Caco-2 (cell line): ENCODE results near the gene ELAVL3. TPM values are rescaled to one million over a fixed set of nuclear protein-coding genes. Genes with fewer than 3 reads are reported as not detected.
"Not testable (repeated sequence)": the region's sequence is repeated elsewhere in the genome, so short reads cannot be mapped to it uniquely, and the experiment has no call there.

Experiments used
- BruUV-seq: library from RNA; stranded (reverse); fragments of 400-500 nt; replicated peaks from 2 replicates; lab custom pipeline; 2021; lab: Mats Ljungman, UMichigan
- CTCF ChIA-PET: fragments of 300-600 bp; sonication (Branson Sonifier 250); formaldehyde crosslinking; loops from one replicate; lab custom pipeline; 2022; ENCODE audit warnings: antibody characterized with exemption; lab: Charles Lee
- POLR2A ChIA-PET: fragments of 300-600 bp; sonication (Branson Sonifier 250); formaldehyde crosslinking; loops from one replicate; lab custom pipeline; 2022; ENCODE audit warnings: antibody characterized with exemption; lab: Charles Lee
- DNase-seq, 2 experiments: peaks; one replicate each; pipeline versions ENCODE4 v3.0.0 to v3.0.0-alpha.2; 2020 to 2022
- H3K27me3 ChIP-seq: replicated peaks from 2 replicates; pipeline ENCODE4 v1.6.0; 2011; ENCODE audit warnings: low read length; ENCODE audit not compliant: control insufficient read depth, insufficient read depth
- H3K36me3 ChIP-seq: 2 replicates; pipeline ENCODE4 v1.5.1; 2011; ENCODE audit warnings: low read length; ENCODE audit not compliant: control insufficient read depth, insufficient read depth
- H3K4me1 ChIP-seq: fragments of 250-450 bp; sonication (Bioruptor Pico); 2 replicates; pipeline ENCODE4 v1.5.1; 2020; ENCODE audit warnings: mild to moderate bottlenecking
- H3K4me3 ChIP-seq: 2 replicates; pipeline ENCODE4 v1.5.1; 2011; ENCODE audit warnings: low read depth, mild to moderate bottlenecking, control low read depth, low read length
- H3K9me3 ChIP-seq: fragments of 250-450 bp; sonication (Bioruptor Pico); 2 replicates; pipeline ENCODE4 v1.5.1; 2020; ENCODE audit warnings: mild to moderate bottlenecking, moderate library complexity
- H3K27ac Mint-ChIP-seq: one replicate; pipeline ENCODE4 v1.8.0; 2022; ENCODE audit warnings: mixed read lengths; ENCODE audit not compliant: unreplicated experiment
- H3K27me3 Mint-ChIP-seq: one replicate; pipeline ENCODE4 v1.8.0; 2022; ENCODE audit warnings: mixed read lengths; ENCODE audit not compliant: insufficient read depth, unreplicated experiment
- H3K36me3 Mint-ChIP-seq: one replicate; pipeline ENCODE4 v1.8.0; 2022; ENCODE audit warnings: mild to moderate bottlenecking, mixed read lengths; ENCODE audit not compliant: insufficient read depth, unreplicated experiment
- H3K4me1 Mint-ChIP-seq: one replicate; pipeline ENCODE4 v1.8.0; 2022; ENCODE audit warnings: low read depth, mixed read lengths; ENCODE audit not compliant: unreplicated experiment
- H3K4me3 Mint-ChIP-seq: one replicate; pipeline ENCODE4 v1.8.0; 2022; ENCODE audit warnings: mild to moderate bottlenecking, moderate library complexity, mixed read lengths; ENCODE audit not compliant: unreplicated experiment
- H3K9me3 Mint-ChIP-seq: one replicate; pipeline ENCODE4 v1.8.0; 2022; ENCODE audit warnings: mixed read lengths; ENCODE audit not compliant: unreplicated experiment
- intact Hi-C: fragments of 100-400 bp; cut with micrococcal nuclease; formaldehyde crosslinking; loops from one replicate; pipeline ENCODE4 v1.10.0; 2022; ENCODE audit not compliant: unreplicated experiment
- total RNA-seq: library from RNA; stranded (reverse); gene quantifications from 2 replicates; pipeline ENCODE4 v1.2.3, GENCODE V29; 2022
- TF ChIP-seq, protein P1 (sequence below), 2 experiments: fragments of 200-600 bp in 1 of 2; IDR thresholded peaks; 1 replicate in 1 of 2; 2 replicates in 1 of 2; pipeline versions ENCODE4 v1.5.1 to v1.8.0; 2011 to 2022; ENCODE audit warnings: antibody characterized with exemption in 1 of 2, control low read depth in 1 of 2, inconsistent platforms in 1 of 2, low read depth in 1 of 2, low read length in 1 of 2, mild to moderate bottlenecking in 1 of 2, moderate library complexity in 1 of 2; ENCODE audit not compliant: insufficient read depth in 1 of 2, severe bottlenecking in 1 of 2, unreplicated experiment in 1 of 2

ELAVL3 gene
- total RNA-seq, 1 experiment from 2014 or later = not detected

DNA sequence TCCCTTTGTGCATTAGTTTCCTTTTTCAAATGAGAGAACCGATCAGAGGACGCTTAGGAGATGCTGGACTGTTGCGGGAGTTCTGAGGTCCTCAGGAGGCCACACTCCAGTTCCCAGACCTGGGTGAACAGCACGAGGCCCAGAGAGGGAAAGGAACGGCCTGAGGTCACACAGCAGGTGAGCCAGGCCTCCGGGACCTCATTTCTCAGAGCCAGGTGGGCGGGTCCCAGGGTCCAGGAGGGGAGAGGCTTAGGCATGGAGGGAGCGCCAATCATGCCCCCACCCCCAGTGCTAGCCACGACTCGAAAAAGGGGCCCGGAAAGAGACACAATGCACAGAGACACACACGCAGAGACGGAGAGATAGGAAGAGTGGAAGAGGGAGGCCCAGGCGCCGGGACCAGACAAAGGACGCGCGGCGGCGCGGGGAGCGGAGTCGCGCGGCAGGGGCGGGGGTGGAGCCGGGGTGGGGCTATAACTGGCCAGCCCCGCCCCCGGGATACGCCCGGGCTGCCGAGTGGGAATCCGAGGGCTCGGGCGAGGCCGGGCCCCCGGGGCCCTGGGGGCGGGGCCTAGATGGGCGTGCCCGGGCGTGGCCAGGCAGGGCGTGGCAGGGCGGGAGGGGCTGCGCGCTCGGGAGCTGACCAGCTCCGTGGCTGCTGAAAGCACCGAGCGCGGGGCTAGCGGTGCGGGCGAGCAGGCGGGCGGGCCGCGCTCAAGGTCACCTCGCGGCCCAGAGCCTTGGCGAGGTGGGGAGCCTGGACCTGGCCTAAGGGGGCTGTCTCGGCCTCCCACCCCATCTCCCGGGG, 1.6 kb downstream of the ELAVL3 start:
- Mint-ChIP-seq H3K4me3 (peak overlapping the region; percentile 61), H3K27ac (no peak overlapping the region), H3K27me3 (peaks cover 9% of the 10 kb centered on the region)

DNA sequence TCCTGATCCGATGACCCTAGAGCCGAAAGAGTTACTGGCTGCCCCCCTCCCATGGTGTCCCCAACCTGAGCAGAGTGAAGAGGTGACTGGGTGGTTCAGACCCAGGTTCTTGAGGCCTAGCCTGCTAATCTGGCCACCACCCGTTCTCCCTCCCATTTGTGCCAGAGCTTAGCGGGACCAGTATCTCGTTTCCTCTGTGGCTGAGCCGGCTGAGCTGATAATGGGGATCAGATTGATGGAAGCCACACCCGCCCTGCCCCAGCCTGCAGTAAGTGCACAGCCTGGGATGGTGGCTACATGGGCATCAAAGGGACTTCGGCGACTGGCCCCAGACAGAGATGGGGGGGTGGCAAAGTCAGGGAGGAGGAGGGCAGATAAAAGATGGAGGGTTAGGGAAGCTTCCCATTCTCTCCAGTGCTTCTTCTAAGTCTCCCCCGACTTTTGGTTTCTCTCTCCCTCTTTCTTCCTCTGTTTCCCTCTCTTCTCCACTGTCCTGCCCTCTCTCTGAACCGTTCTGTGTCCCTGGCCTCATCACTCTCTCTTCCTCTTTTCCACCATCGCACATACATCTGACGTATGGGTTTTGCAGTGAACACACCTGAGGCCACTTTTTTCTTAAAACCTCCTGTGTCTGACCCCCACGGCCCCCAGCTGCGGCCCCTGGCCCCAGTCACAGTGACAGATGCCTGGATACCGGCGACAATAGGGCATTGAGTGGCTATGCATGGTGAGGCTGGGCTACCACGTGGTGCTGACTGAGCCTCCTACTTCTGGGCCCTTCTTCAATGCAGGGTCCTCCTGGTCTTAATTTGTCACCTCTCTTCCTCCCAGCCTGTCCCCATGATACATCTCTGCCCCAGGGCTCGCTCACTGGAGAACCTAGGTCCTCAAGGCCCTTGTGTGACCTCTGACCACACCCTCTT, 2.4 kb downstream of the ELAVL3 start:
- no peaks in the 10 kb centered on the region for H3K9me3 ChIP-seq
- no peak for DNase-seq
- CTCF ChIA-PET = interaction anchor here (1.4 kb wide), 1 partner anchor 97 kb away, joined by 5 read pairs; no protein-coding TSS in a partner anchor
- H3K36me3 ChIP-seq = no peaks in the 10 kb centered on the region
- peaks cover 9% of the 10 kb centered on the region for H3K27me3 Mint-ChIP-seq
- intact Hi-C loops = no loop called here
- TF ChIP-seq, protein P1, sequence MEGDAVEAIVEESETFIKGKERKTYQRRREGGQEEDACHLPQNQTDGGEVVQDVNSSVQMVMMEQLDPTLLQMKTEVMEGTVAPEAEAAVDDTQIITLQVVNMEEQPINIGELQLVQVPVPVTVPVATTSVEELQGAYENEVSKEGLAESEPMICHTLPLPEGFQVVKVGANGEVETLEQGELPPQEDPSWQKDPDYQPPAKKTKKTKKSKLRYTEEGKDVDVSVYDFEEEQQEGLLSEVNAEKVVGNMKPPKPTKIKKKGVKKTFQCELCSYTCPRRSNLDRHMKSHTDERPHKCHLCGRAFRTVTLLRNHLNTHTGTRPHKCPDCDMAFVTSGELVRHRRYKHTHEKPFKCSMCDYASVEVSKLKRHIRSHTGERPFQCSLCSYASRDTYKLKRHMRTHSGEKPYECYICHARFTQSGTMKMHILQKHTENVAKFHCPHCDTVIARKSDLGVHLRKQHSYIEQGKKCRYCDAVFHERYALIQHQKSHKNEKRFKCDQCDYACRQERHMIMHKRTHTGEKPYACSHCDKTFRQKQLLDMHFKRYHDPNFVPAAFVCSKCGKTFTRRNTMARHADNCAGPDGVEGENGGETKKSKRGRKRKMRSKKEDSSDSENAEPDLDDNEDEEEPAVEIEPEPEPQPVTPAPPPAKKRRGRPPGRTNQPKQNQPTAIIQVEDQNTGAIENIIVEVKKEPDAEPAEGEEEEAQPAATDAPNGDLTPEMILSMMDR (IDR thresholded peaks at IDR 0.05; ENCODE audit: insufficient read depth in 1 of 2, low read depth in 1 of 2, low read length in 1 of 2, severe bottlenecking in 1 of 2, unreplicated experiment in 1 of 2) = no peak
- H3K27ac Mint-ChIP-seq = no peak overlapping the region
- no peak overlapping the region for H3K4me3 ChIP-seq
- H3K4me1 ChIP-seq = peaks cover 16% of the 10 kb centered on the region
- peak overlapping the region; percentile 61 for H3K4me3 Mint-ChIP-seq
- H3K4me1 Mint-ChIP-seq = no peaks in the 10 kb centered on the region
- no peaks in the 10 kb centered on the region; the same call in 1 of the 2 replicates for H3K27me3 ChIP-seq
- no TSS peak for BruUV-seq
- POLR2A ChIA-PET = interaction anchor here (0.6 kb wide), 1 partner anchor 19 kb away, joined by 4 read pairs; no protein-coding TSS in a partner anchor
- H3K9me3 Mint-ChIP-seq = no peaks in the 10 kb centered on the region
- peaks cover 13% of the 10 kb centered on the region for H3K36me3 Mint-ChIP-seq

More for the DNA sequence above, 1.6 kb downstream of the ELAVL3 start:
- TF ChIP-seq, protein P1 (IDR thresholded peaks at IDR 0.05; ENCODE audit: insufficient read depth in 1 of 2, low read depth in 1 of 2, low read length in 1 of 2, severe bottlenecking in 1 of 2, unreplicated experiment in 1 of 2) = no peak
- H3K9me3 ChIP-seq = no peaks in the 10 kb centered on the region
- no peaks in the 10 kb centered on the region; the same call in 1 of the 2 replicates for H3K27me3 ChIP-seq
- peaks cover 16% of the 10 kb centered on the region for H3K4me1 ChIP-seq
- no TSS peak for BruUV-seq
- peak overlapping the region; percentile 27 for H3K4me3 ChIP-seq
- DNase-seq = peak; percentile 87 to 93
- H3K36me3 ChIP-seq = no peaks in the 10 kb centered on the region
- Mint-ChIP-seq H3K36me3 (peaks cover 13% of the 10 kb centered on the region), H3K9me3 (no peaks in the 10 kb centered on the region), H3K4me1 (no peaks in the 10 kb centered on the region)
- intact Hi-C loops = no loop called here
- POLR2A ChIA-PET = no interaction called here
- CTCF ChIA-PET = interaction anchor here (1.0 to 1.3 kb wide), 4 partner anchors 44 to 185 kb away, joined by 3 to 11 read pairs (median 4); partner anchors contain the start of genes PRKCSH and SWSAP1

DNA sequence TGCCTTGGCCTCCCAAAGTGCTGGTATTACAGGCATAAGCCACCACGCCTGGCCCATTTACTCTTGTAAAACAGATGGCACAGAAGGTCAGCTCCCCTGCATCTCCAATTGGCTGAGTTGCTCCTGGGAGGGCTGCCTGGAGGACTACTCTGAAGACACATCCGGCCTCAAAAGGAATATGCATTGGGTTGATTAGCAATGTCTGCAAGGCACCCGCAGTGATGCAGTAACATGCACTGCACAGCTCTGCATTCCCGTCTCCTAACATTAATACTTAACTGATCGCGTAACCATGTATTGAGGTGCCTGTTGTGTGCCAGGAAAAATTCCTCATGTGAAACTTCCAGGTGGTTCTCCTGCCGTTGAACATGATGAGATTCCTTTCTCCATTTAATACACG, 5.0 kb downstream of the ELAVL3 start:
- no TSS peak for BruUV-seq
- H3K27me3 ChIP-seq = no peaks in the 10 kb centered on the region
- no peak overlapping the region for H3K4me3 ChIP-seq
- no peaks in the 10 kb centered on the region for H3K36me3 Mint-ChIP-seq
- H3K4me3 Mint-ChIP-seq = no peak overlapping the region
- H3K36me3 ChIP-seq = no peaks in the 10 kb centered on the region
- no peaks in the 10 kb centered on the region for H3K9me3 ChIP-seq
- ChIA-PET CTCF (no interaction called here), POLR2A (no interaction called here)
- peaks cover 7% of the 10 kb centered on the region; the same call in 1 of the 2 replicates for H3K4me1 ChIP-seq
- no peak for DNase-seq
- H3K9me3 Mint-ChIP-seq = no peaks in the 10 kb centered on the region
- H3K27me3 Mint-ChIP-seq = peaks cover 5% of the 10 kb centered on the region
- TF ChIP-seq, protein P1 (IDR thresholded peaks at IDR 0.05; ENCODE audit: insufficient read depth in 1 of 2, low read depth in 1 of 2, low read length in 1 of 2, severe bottlenecking in 1 of 2, unreplicated experiment in 1 of 2) = no peak
- intact Hi-C loops = no loop called here
- H3K27ac Mint-ChIP-seq = no peak overlapping the region
- H3K4me1 Mint-ChIP-seq = no peaks in the 10 kb centered on the region

DNA sequence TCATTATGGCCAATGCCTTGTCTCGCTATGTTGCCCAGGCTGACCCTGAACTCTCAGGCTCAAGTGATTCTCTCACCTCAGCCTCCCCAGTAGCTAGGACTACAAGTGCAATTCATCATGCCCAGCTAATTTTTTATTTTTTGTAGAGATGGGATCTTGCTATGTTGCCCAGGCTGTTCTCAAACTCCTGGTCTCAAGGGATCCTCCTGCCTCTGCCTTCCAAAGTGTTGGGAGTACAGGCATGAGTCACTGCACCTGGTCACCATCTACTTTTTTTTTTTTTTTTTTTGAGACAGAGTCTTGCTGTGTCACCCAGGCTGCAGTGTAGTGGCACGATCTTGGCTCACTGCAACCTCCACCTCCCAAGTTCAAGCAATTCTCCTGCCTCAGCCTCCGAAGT, 5.5 kb downstream of the ELAVL3 start:
- DNase-seq, H3K27me3 Mint-ChIP-seq, BruUV-seq, H3K27me3 ChIP-seq, intact Hi-C loops, H3K9me3 ChIP-seq, H3K4me3 ChIP-seq, H3K36me3 ChIP-seq, H3K9me3 Mint-ChIP-seq, H3K36me3 Mint-ChIP-seq, H3K4me1 ChIP-seq, CTCF ChIA-PET, H3K27ac Mint-ChIP-seq, H3K4me3 Mint-ChIP-seq, H3K4me1 Mint-ChIP-seq, POLR2A ChIA-PET: not testable (repeated sequence)
